ENCODE measurements around the gene DYNC1LI1.

The DYNC1LI1 gene

GRCh38 chr3:32498252-32498651, 72.4 kb downstream of the DYNC1LI1 start:
- FAIRE-seq (no peak), DNase-seq (ENCODE audit: insufficient read length) (no peak)
- TF ChIP-seq POLR2A (IDR thresholded peaks at IDR 0.05; ENCODE audit: low read depth, low read length) (no peak), TAF1 (IDR thresholded peaks at IDR 0.05; ENCODE audit: borderline replicate concordance, low read depth, low read length) (no peak), POLR2AphosphoS5 (IDR thresholded peaks at IDR 0.05; ENCODE audit: low read depth, low read length) (no peak)

GRCh38 chr3:32495609-32496008, 75.0 kb downstream of the DYNC1LI1 start:
- FAIRE-seq = no peak
- DNase-seq (ENCODE audit: insufficient read length) = no peak
- no peak for TF ChIP-seq POLR2A (IDR thresholded peaks at IDR 0.05; ENCODE audit: low read depth, low read length)

- no peak for TF ChIP-seq POLR2A (IDR thresholded peaks at IDR 0.05; ENCODE audit: low read depth, low read length)
- no peak for TF ChIP-seq TAF1 (IDR thresholded peaks at IDR 0.05; ENCODE audit: borderline replicate concordance, low read depth, low read length)
- TF ChIP-seq POLR2AphosphoS5 (IDR thresholded peaks at IDR 0.05; ENCODE audit: low read depth, low read length) = no peak
- DNase-seq (ENCODE audit: insufficient read length) (no peak), FAIRE-seq (no peak)
These were observed 75.6 kb downstream of the DYNC1LI1 start for GRCh38 chr3:32495085-32495484.

- no peak for TF ChIP-seq TAF1 (IDR thresholded peaks at IDR 0.05; ENCODE audit: borderline replicate concordance, low read depth, low read length)
- TF ChIP-seq POLR2A (IDR thresholded peaks at IDR 0.05; ENCODE audit: low read depth, low read length) = no peak
- TF ChIP-seq POLR2AphosphoS5 (IDR thresholded peaks at IDR 0.05; ENCODE audit: low read depth, low read length) = no peak
- DNase-seq (ENCODE audit: insufficient read length) = peak; percentile 29
- FAIRE-seq = peak; percentile 94
These were observed 76.9 kb downstream of the DYNC1LI1 start for GRCh38 chr3:32493437-32494414.

GRCh38 chr3:32492684-32493436, 77.8 kb downstream of the DYNC1LI1 start:
- peak; percentile 75 for FAIRE-seq
- no peak for TF ChIP-seq POLR2AphosphoS5 (IDR thresholded peaks at IDR 0.05; ENCODE audit: low read depth, low read length)
- no peak for TF ChIP-seq TAF1 (IDR thresholded peaks at IDR 0.05; ENCODE audit: borderline replicate concordance, low read depth, low read length)
- no peak for TF ChIP-seq POLR2A (IDR thresholded peaks at IDR 0.05; ENCODE audit: low read depth, low read length)

GRCh38 chr3:32488474-32489008, 82.1 kb downstream of the DYNC1LI1 start:
- no peak for DNase-seq (ENCODE audit: insufficient read length)
- FAIRE-seq = no peak
- TF ChIP-seq POLR2AphosphoS5 (IDR thresholded peaks at IDR 0.05; ENCODE audit: low read depth, low read length) (no peak), POLR2A (IDR thresholded peaks at IDR 0.05; ENCODE audit: low read depth, low read length) (no peak), TAF1 (IDR thresholded peaks at IDR 0.05; ENCODE audit: borderline replicate concordance, low read depth, low read length) (no peak)

More at GRCh38 chr3:32492684-32493436, 77.8 kb downstream of the DYNC1LI1 start:
- DNase-seq (ENCODE audit: insufficient read length) = no peak

GRCh38 chr3:32487781-32488473, 82.7 kb downstream of the DYNC1LI1 start:
- TF ChIP-seq TAF1 (IDR thresholded peaks at IDR 0.05; ENCODE audit: borderline replicate concordance, low read depth, low read length) = no peak
- TF ChIP-seq POLR2A (IDR thresholded peaks at IDR 0.05; ENCODE audit: low read depth, low read length) = no peak
- no peak for TF ChIP-seq POLR2AphosphoS5 (IDR thresholded peaks at IDR 0.05; ENCODE audit: low read depth, low read length)
- FAIRE-seq = no peak
- no peak for DNase-seq (ENCODE audit: insufficient read length)

GRCh38 chr3:32484436-32484835, 86.2 kb downstream of the DYNC1LI1 start:
- peak; percentile 77 for FAIRE-seq
- no peak for TF ChIP-seq POLR2AphosphoS5 (IDR thresholded peaks at IDR 0.05; ENCODE audit: low read depth, low read length)
- TF ChIP-seq POLR2A (IDR thresholded peaks at IDR 0.05; ENCODE audit: low read depth, low read length) = no peak
- TF ChIP-seq TAF1 (IDR thresholded peaks at IDR 0.05; ENCODE audit: borderline replicate concordance, low read depth, low read length) = no peak

GRCh38 chr3:32483772-32484171, 86.9 kb downstream of the DYNC1LI1 start:
- TF ChIP-seq POLR2AphosphoS5 (IDR thresholded peaks at IDR 0.05; ENCODE audit: low read depth, low read length) (no peak), POLR2A (IDR thresholded peaks at IDR 0.05; ENCODE audit: low read depth, low read length) (no peak), TAF1 (IDR thresholded peaks at IDR 0.05; ENCODE audit: borderline replicate concordance, low read depth, low read length) (no peak)
- no peak for DNase-seq (ENCODE audit: insufficient read length)
- no peak for FAIRE-seq

More at GRCh38 chr3:32484436-32484835, 86.2 kb downstream of the DYNC1LI1 start:
- DNase-seq (ENCODE audit: insufficient read length) = no peak

GRCh38 chr3:32482693-32483092, 88.0 kb downstream of the DYNC1LI1 start:
- FAIRE-seq (no peak), DNase-seq (ENCODE audit: insufficient read length) (no peak)
- TF ChIP-seq POLR2AphosphoS5 (IDR thresholded peaks at IDR 0.05; ENCODE audit: low read depth, low read length) (no peak), POLR2A (IDR thresholded peaks at IDR 0.05; ENCODE audit: low read depth, low read length) (no peak), TAF1 (IDR thresholded peaks at IDR 0.05; ENCODE audit: borderline replicate concordance, low read depth, low read length) (no peak)

Data from GM12892 (cell line).